ENCODE measurements around the gene ZMYND8.
"Not testable (repeated sequence)": the region's sequence is repeated elsewhere in the genome, so short reads cannot be mapped to it uniquely, and the experiment has no call there.

The ZMYND8 gene

GRCh38 chr20:47246061-47246777, 110.3 kb downstream of the ZMYND8 start:
- Histone ChIP-seq H2AFZ (ENCODE audit: low read length) (no peak overlapping the region), H3K27ac (replicated peaks; ENCODE audit: low read length) (no peak overlapping the region), H3K9me3 (replicated peaks in 1 of 2; ENCODE audit: control insufficient read depth in 2 of 2, insufficient read depth in 1 of 2, low read depth in 1 of 2, low read length in 2 of 2) (no peaks in the 10 kb centered on the region), H3K36me3 (replicated peaks in 1 of 2; ENCODE audit: control insufficient read depth in 2 of 2, insufficient read depth in 2 of 2, low read length in 2 of 2) (peaks cover 42 to 97% of the 10 kb centered on the region in 2 donors), H3K14ac (ENCODE audit: low read length) (no peak overlapping the region), H2BK5ac (ENCODE audit: low read length) (no peak overlapping the region), H2BK120ac (ENCODE audit: low read depth, low read length) (no peak overlapping the region), H4K8ac (ENCODE audit: low read depth, low read length) (no peak overlapping the region), H3K27me3 (ENCODE audit: control insufficient read depth in 3 of 3, insufficient read depth in 3 of 3, low read depth in 1 of 3, low read length in 3 of 3) (no peaks in the 10 kb centered on the region), H3K4ac (ENCODE audit: low read length) (no peak overlapping the region), H2AK5ac (ENCODE audit: low read depth, low read length) (no peak overlapping the region), H3K9ac (ENCODE audit: low read depth, low read length, poor library complexity) (no peak overlapping the region), H3K18ac (ENCODE audit: low read length) (no peak overlapping the region), H3K4me3 (ENCODE audit: low read length in 2 of 2) (no peak overlapping the region), H3K79me1 (ENCODE audit: low read depth, low read length) (no peaks in the 10 kb centered on the region), H3K23ac (ENCODE audit: low read depth, low read length, poor library complexity) (no peak overlapping the region), H3K4me1 (ENCODE audit: control insufficient read depth in 2 of 2, insufficient read depth in 1 of 2, low read depth in 1 of 2, low read length in 2 of 2) (no peaks in the 10 kb centered on the region), H2BK12ac (ENCODE audit: low read length) (no peak overlapping the region), H2BK15ac (ENCODE audit: low read length) (no peak overlapping the region), H3K4me2 (ENCODE audit: insufficient read depth, low read length, poor library complexity, severe bottlenecking) (no peak overlapping the region), H4K91ac (ENCODE audit: low read depth, low read length, poor library complexity) (no peak overlapping the region)
- no peak for DNase-seq (ENCODE audit: low spot score)
- no CpG with 5 or more reads among the region's 18 CpGs for WGBS, 2 donors (ENCODE audit: extremely low coverage in 2 of 2, insufficient read length in 2 of 2, insufficient replicate concordance in 1 of 2)

DNA sequence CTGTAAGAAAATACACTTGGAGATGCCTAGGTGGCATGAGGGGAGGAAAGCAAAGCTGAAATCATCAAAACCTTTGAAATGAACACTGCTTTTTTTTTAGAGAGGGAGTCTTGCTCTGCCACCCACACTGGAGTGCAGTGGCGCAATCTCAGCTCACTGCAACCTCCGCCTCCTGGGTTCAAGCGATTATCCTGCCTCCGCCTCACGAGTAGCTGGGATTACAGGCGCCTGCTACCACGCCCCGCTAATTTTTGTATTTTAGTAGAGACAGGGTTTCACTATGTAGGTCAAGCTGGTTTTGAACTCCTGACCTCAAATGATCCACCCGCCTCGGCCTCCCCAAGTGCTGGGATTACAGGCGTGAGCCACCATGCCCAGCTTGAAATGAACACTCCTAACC, 111.3 kb downstream of the ZMYND8 start:
- H2AFZ ChIP-seq (ENCODE audit: low read length); H3K18ac ChIP-seq (ENCODE audit: low read length); H2AK5ac ChIP-seq (ENCODE audit: low read depth, low read length); H3K79me1 ChIP-seq (ENCODE audit: low read depth, low read length); H3K27me3 ChIP-seq (ENCODE audit: control insufficient read depth in 3 of 3, insufficient read depth in 3 of 3, low read depth in 1 of 3, low read length in 3 of 3); H3K23ac ChIP-seq (ENCODE audit: low read depth, low read length, poor library complexity); H3K4ac ChIP-seq (ENCODE audit: low read length); H3K4me3 ChIP-seq (ENCODE audit: low read length in 2 of 2); H2BK15ac ChIP-seq (ENCODE audit: low read length); H3K9me3 ChIP-seq (replicated peaks in 1 of 2; ENCODE audit: control insufficient read depth in 2 of 2, insufficient read depth in 1 of 2, low read depth in 1 of 2, low read length in 2 of 2); H3K27ac ChIP-seq (replicated peaks; ENCODE audit: low read length); H2BK12ac ChIP-seq (ENCODE audit: low read length); H3K4me2 ChIP-seq (ENCODE audit: insufficient read depth, low read length, poor library complexity, severe bottlenecking); H2BK120ac ChIP-seq (ENCODE audit: low read depth, low read length); DNase-seq (ENCODE audit: low spot score); H4K8ac ChIP-seq (ENCODE audit: low read depth, low read length); H3K14ac ChIP-seq (ENCODE audit: low read length); H4K91ac ChIP-seq (ENCODE audit: low read depth, low read length, poor library complexity); H2BK5ac ChIP-seq (ENCODE audit: low read length); H3K9ac ChIP-seq (ENCODE audit: low read depth, low read length, poor library complexity); H3K4me1 ChIP-seq (ENCODE audit: control insufficient read depth in 2 of 2, insufficient read depth in 1 of 2, low read depth in 1 of 2, low read length in 2 of 2): not testable (repeated sequence)
- WGBS, 2 donors (ENCODE audit: extremely low coverage in 2 of 2, insufficient read length in 2 of 2, insufficient replicate concordance in 1 of 2), result no CpG with 5 or more reads among the region's 11 CpGs
- peaks cover 37 to 97% of the 10 kb centered on the region in 2 donors for H3K36me3 ChIP-seq (replicated peaks in 1 of 2; ENCODE audit: control insufficient read depth in 2 of 2, insufficient read depth in 2 of 2, low read length in 2 of 2)

DNA sequence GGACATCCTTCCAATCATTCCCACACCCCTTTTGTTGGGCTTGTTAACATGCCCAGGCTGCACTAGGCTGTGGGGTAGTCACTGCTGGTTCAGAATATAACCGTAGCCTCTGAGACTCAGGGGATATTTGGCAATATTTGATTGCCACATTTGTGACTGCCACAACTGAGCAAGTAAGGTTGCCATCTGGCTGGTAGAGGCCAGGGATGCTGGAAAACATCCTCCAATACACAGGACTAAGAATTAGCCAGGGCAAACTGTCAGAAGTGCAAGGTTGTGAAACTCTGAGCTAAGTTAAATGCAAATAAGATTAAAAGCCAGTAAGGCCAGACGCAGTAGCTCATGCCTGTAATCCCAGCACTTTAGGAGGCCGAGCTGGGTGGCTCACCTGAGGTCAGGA, 112.0 kb downstream of the ZMYND8 start:
- Histone ChIP-seq H3K14ac (ENCODE audit: low read length) (no peak overlapping the region), H3K4me3 (ENCODE audit: low read length in 2 of 2) (no peak overlapping the region), H3K4me2 (ENCODE audit: insufficient read depth, low read length, poor library complexity, severe bottlenecking) (no peak overlapping the region), H3K9me3 (replicated peaks in 1 of 2; ENCODE audit: control insufficient read depth in 2 of 2, insufficient read depth in 1 of 2, low read depth in 1 of 2, low read length in 2 of 2) (no peaks in the 10 kb centered on the region), H2BK120ac (ENCODE audit: low read depth, low read length) (no peak overlapping the region), H2BK5ac (ENCODE audit: low read length) (no peak overlapping the region), H2AK5ac (ENCODE audit: low read depth, low read length) (no peak overlapping the region), H3K27ac (replicated peaks; ENCODE audit: low read length) (no peak overlapping the region), H3K4me1 (ENCODE audit: control insufficient read depth in 2 of 2, insufficient read depth in 1 of 2, low read depth in 1 of 2, low read length in 2 of 2) (no peaks in the 10 kb centered on the region), H2BK15ac (ENCODE audit: low read length) (no peak overlapping the region), H3K36me3 (replicated peaks in 1 of 2; ENCODE audit: control insufficient read depth in 2 of 2, insufficient read depth in 2 of 2, low read length in 2 of 2) (peaks cover 34 to 96% of the 10 kb centered on the region in 2 donors), H3K4ac (ENCODE audit: low read length) (no peak overlapping the region), H3K23ac (ENCODE audit: low read depth, low read length, poor library complexity) (no peak overlapping the region), H3K9ac (ENCODE audit: low read depth, low read length, poor library complexity) (no peak overlapping the region), H2BK12ac (ENCODE audit: low read length) (no peak overlapping the region), H3K79me1 (ENCODE audit: low read depth, low read length) (no peaks in the 10 kb centered on the region), H2AFZ (ENCODE audit: low read length) (no peak overlapping the region), H4K91ac (ENCODE audit: low read depth, low read length, poor library complexity) (no peak overlapping the region), H3K18ac (ENCODE audit: low read length) (no peak overlapping the region), H3K27me3 (ENCODE audit: control insufficient read depth in 3 of 3, insufficient read depth in 3 of 3, low read depth in 1 of 3, low read length in 3 of 3) (no peaks in the 10 kb centered on the region), H4K8ac (ENCODE audit: low read depth, low read length) (no peak overlapping the region)
- no peak for DNase-seq (ENCODE audit: low spot score)
- WGBS, 2 donors (ENCODE audit: extremely low coverage in 2 of 2, insufficient read length in 2 of 2, insufficient replicate concordance in 1 of 2), result no CpG with 5 or more reads among the region's 3 CpGs

DNA sequence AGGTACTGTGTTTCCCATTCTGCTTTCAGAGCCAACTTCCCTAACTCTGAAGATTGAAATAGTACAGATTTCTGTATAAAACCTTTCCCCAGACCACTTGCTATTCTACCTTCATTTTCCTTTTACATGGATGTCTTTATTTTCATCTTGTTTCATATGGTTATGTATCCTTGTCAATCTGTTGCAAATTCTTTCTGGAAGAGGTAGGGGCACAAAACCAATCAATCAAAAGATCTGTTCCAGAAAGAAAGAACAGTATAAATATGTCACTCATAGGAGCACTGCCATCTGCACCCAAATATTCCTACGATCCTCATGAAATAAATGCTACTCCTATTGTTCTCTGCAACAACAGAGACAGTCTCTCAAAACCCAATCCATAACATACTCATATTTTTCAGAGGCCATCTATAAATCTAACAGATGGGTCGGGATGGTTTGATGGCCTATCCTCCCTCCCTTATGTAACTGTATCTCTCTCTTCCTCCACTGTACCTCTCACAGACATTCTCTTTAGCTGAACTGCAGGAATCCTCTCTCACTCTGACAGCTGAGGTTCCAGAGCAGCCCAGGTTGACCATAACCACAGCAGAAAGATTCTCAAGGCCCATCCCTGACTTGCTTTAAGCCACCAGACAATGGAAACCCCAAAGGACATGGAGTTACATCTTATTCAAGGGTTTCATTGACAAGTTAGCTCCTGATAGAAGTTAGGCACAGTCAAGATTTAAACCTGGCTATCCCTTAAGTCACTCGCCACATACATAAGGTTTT, 112.8 kb downstream of the ZMYND8 start:
- H3K18ac ChIP-seq (ENCODE audit: low read length), result no peak overlapping the region
- no peak overlapping the region for H3K4me3 ChIP-seq (ENCODE audit: low read length in 2 of 2)
- no peak overlapping the region for H3K14ac ChIP-seq (ENCODE audit: low read length)
- H2AK5ac ChIP-seq (ENCODE audit: low read depth, low read length), result no peak overlapping the region
- DNase-seq (ENCODE audit: low spot score), result no peak
- H3K36me3 ChIP-seq (replicated peaks in 1 of 2; ENCODE audit: control insufficient read depth in 2 of 2, insufficient read depth in 2 of 2, low read length in 2 of 2), result peaks cover 34 to 96% of the 10 kb centered on the region in 2 donors
- no peak overlapping the region for H3K4me2 ChIP-seq (ENCODE audit: insufficient read depth, low read length, poor library complexity, severe bottlenecking)
- H2AFZ ChIP-seq (ENCODE audit: low read length), result no peak overlapping the region
- no peak overlapping the region for H4K8ac ChIP-seq (ENCODE audit: low read depth, low read length)
- H3K4me1 ChIP-seq (ENCODE audit: control insufficient read depth in 2 of 2, insufficient read depth in 1 of 2, low read depth in 1 of 2, low read length in 2 of 2), result no peaks in the 10 kb centered on the region
- no peak overlapping the region for H3K27ac ChIP-seq (replicated peaks; ENCODE audit: low read length)
- no peak overlapping the region for H2BK15ac ChIP-seq (ENCODE audit: low read length)
- H3K79me1 ChIP-seq (ENCODE audit: low read depth, low read length), result peaks cover 2% of the 10 kb centered on the region
- H3K4ac ChIP-seq (ENCODE audit: low read length), result no peak overlapping the region
- WGBS, 2 donors (ENCODE audit: extremely low coverage in 2 of 2, insufficient read length in 2 of 2, insufficient replicate concordance in 1 of 2), result no CpG with 5 or more reads among the region's 3 CpGs
- H3K9me3 ChIP-seq (replicated peaks in 1 of 2; ENCODE audit: control insufficient read depth in 2 of 2, insufficient read depth in 1 of 2, low read depth in 1 of 2, low read length in 2 of 2), result no peaks in the 10 kb centered on the region
- no peaks in the 10 kb centered on the region for H3K27me3 ChIP-seq (ENCODE audit: control insufficient read depth in 3 of 3, insufficient read depth in 3 of 3, low read depth in 1 of 3, low read length in 3 of 3)
- H2BK5ac ChIP-seq (ENCODE audit: low read length), result no peak overlapping the region
- H3K9ac ChIP-seq (ENCODE audit: low read depth, low read length, poor library complexity), result no peak overlapping the region
- no peak overlapping the region for H2BK12ac ChIP-seq (ENCODE audit: low read length)
- no peak overlapping the region for H2BK120ac ChIP-seq (ENCODE audit: low read depth, low read length)
- H4K91ac ChIP-seq (ENCODE audit: low read depth, low read length, poor library complexity), result no peak overlapping the region
- no peak overlapping the region for H3K23ac ChIP-seq (ENCODE audit: low read depth, low read length, poor library complexity)

Data from neuronal stem cell (in vitro differentiated cells).